GM20000 (cell line): ENCODE data around the gene UBL7.
A peak's percentile ranks its signal among the peaks of the same experiment; 100 is the strongest.

Experiments used
- DNase-seq: peaks from one replicate; pipeline ENCODE4 v3.0.0; 2012; ENCODE audit warnings: low spot score
- TF ChIP-seq, protein P1 (sequence below): IDR thresholded peaks from 2 replicates; pipeline ENCODE4 v1.5.1; 2012; ENCODE audit warnings: mild to moderate bottlenecking, control low read depth; ENCODE audit errors: extremely low read depth, missing control alignments

The UBL7 gene

GRCh38 chr15:74399511-74400312 lies 61.2 kb downstream of the UBL7 start:
- no peak for DNase-seq
- TF ChIP-seq, protein P1, sequence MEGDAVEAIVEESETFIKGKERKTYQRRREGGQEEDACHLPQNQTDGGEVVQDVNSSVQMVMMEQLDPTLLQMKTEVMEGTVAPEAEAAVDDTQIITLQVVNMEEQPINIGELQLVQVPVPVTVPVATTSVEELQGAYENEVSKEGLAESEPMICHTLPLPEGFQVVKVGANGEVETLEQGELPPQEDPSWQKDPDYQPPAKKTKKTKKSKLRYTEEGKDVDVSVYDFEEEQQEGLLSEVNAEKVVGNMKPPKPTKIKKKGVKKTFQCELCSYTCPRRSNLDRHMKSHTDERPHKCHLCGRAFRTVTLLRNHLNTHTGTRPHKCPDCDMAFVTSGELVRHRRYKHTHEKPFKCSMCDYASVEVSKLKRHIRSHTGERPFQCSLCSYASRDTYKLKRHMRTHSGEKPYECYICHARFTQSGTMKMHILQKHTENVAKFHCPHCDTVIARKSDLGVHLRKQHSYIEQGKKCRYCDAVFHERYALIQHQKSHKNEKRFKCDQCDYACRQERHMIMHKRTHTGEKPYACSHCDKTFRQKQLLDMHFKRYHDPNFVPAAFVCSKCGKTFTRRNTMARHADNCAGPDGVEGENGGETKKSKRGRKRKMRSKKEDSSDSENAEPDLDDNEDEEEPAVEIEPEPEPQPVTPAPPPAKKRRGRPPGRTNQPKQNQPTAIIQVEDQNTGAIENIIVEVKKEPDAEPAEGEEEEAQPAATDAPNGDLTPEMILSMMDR, result no peak

- TF ChIP-seq, protein P1, result no peak
- no peak for DNase-seq
Measured at GRCh38 chr15:74399100-74399499, 61.9 kb downstream of the UBL7 start.

DNA sequence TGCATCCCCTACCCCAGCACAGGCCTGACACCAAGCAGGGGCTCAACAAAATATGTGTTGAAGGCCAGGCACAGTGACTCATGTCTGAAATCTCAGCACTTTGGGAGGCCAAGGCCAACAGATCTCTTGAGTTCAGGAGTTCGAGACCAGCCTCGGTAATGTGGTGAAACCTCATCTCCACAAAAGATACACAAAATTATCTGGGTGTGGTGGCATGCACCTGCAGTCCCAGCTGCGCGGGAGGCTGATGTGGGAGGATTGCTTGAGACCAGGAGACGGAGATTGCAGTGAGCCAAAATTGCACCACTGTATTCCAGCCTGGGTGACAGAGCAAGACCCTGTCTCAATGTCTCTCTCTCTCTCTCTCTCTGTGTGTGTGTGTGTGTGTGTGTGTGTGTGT lies 62.8 kb downstream of the UBL7 start:
- no peak for DNase-seq
- TF ChIP-seq, protein P1, result no peak

- TF ChIP-seq, protein P1, result no peak
- DNase-seq, result no peak
Measured at GRCh38 chr15:74397239-74398068, 63.5 kb downstream of the UBL7 start.

- TF ChIP-seq, protein P1, result peak; percentile 13
- peak; percentile 78 for DNase-seq
Measured at GRCh38 chr15:74396445-74397238, 64.3 kb downstream of the UBL7 start.

GRCh38 chr15:74396146-74396438 lies 64.9 kb downstream of the UBL7 start:
- TF ChIP-seq, protein P1, result no peak
- DNase-seq, result no peak
